Left lung (tissue), 10 donors: ENCODE results near the gene HOXD11. TPM values are rescaled to one million over a fixed set of nuclear protein-coding genes. Genes with fewer than 3 reads are reported as not detected.

Experiments used
- ATAC-seq: fragments of 200-7000 bp; cut with Tn5 transposase; one replicate; pipeline ENCODE4 v1.9.1; 2020; ENCODE audit warnings: moderate library complexity
- DNase-seq, 4 donors: peaks; one replicate each; pipeline ENCODE4 v3.0.0-alpha.2; 2013 to 2020
- H3K27ac ChIP-seq, 2 donors: fragments of 200-600 bp; sonication (generic) in 1 of 2; one replicate each; pipeline versions ENCODE4 v1.5.0 to v1.8.0; 2020 to 2021
- H3K27me3 ChIP-seq, 2 donors: fragments of 200-600 bp; sonication (generic) in 1 of 2; one replicate each; pipeline versions ENCODE4 v1.5.0 to v1.8.0; 2020 to 2021
- H3K36me3 ChIP-seq, 2 donors: fragments of 200-600 bp; sonication (generic) in 1 of 2; one replicate each; pipeline versions ENCODE4 v1.5.0 to v1.8.0; 2020 to 2021
- H3K4me1 ChIP-seq, 2 donors: fragments of 200-600 bp; one replicate each; pipeline ENCODE4 v1.8.0; 2021
- H3K4me3 ChIP-seq, 2 donors: fragments of 200-600 bp; sonication (generic) in 1 of 2; one replicate each; pipeline versions ENCODE4 v1.5.0 to v1.8.0; 2020 to 2021; ENCODE audit warnings: mild to moderate bottlenecking in 1 of 2
- H3K9me3 ChIP-seq, 2 donors: fragments of 200-600 bp; sonication (generic) in 1 of 2; one replicate each; pipeline versions ENCODE4 v1.5.0 to v1.8.0; 2020 to 2021
- intact Hi-C, 2 donors: fragments of 100-400 bp; cut with DNase I; formaldehyde crosslinking; loops; one replicate each; pipeline versions ENCODE4 v1.11.2 to v1.14.2; 2022
- polyA plus RNA-seq, 6 donors: library from polyadenylated mRNA; unstranded; fragments of 120-200 nt; gene quantifications; one replicate each; pipeline ENCODE4 v1.2.1, GENCODE V29; 2013; ENCODE audit not compliant: insufficient read length in 6 of 6
- total RNA-seq, 2 donors: library from RNA; stranded (reverse); fragmentation: NEBNext Ultra II Directional; extraction: Animal tissue kit (Norgen Biotek cat#: 25700); gene quantifications; one replicate each; pipeline ENCODE4 v1.2.1, GENCODE V29; 2021
- TF ChIP-seq, protein P1 (sequence below), 2 donors: fragments of 200-600 bp; sonication (generic) in 1 of 2; IDR thresholded peaks; one replicate each; pipeline versions ENCODE4 v1.5.0 to v1.8.0; 2021; ENCODE audit warnings: antibody characterized with exemption in 2 of 2
- donor health status: DM: no; HTN: yes; CAD: no.
- donor health status: DM: no; HTN: no; CAD: no.

Gene HOXD11
- total and polyA plus RNA-seq, 8 donors, result 0.21 to 0.51 (median 0.25) TPM; not detected in 5

DNA sequence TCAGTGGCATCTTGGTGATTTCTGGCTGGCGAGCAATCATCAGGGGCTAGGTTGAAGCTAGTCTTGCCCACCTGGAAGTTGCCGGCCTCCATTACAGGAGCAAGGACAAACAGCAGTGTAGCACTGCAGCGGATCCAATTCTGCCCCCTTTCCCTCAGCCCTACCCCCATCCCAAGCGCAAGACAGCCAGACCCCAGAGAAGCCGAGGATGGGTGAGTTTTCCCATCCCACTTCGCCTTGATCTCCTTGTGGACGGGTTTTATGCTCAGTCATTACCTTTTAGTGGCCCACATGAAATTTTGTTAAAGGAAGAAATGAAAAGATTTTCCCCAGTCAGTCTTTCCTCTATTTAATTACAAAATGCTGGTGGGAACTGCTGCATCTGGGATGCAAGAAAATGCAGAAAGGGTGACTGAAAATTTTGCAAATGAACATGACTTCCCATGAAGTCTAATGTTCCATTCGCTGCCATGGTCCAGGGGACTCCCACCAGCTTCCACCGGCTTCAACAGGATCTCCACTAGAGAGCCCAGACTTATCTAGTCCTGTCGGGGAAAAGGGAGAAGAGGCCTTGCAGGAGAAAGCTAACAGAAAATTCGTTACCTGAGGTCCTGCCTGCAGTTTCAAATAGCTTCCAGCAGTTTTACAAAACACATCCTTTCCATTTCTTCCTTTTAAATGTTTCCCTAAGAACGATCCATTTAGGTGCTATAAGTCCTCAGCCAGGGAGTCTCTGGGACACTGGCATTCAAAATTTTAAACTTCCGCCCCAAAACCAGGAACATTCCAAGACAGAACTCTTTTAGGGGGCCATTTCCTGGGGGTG is 13.5 kb downstream of the HOXD11 start:
- no peaks in the 10 kb centered on the region for H3K36me3 ChIP-seq
- TF ChIP-seq, protein P1, sequence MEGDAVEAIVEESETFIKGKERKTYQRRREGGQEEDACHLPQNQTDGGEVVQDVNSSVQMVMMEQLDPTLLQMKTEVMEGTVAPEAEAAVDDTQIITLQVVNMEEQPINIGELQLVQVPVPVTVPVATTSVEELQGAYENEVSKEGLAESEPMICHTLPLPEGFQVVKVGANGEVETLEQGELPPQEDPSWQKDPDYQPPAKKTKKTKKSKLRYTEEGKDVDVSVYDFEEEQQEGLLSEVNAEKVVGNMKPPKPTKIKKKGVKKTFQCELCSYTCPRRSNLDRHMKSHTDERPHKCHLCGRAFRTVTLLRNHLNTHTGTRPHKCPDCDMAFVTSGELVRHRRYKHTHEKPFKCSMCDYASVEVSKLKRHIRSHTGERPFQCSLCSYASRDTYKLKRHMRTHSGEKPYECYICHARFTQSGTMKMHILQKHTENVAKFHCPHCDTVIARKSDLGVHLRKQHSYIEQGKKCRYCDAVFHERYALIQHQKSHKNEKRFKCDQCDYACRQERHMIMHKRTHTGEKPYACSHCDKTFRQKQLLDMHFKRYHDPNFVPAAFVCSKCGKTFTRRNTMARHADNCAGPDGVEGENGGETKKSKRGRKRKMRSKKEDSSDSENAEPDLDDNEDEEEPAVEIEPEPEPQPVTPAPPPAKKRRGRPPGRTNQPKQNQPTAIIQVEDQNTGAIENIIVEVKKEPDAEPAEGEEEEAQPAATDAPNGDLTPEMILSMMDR (IDR thresholded peaks at IDR 0.05), result no peak
- H3K4me1 ChIP-seq, result peaks cover 0 to 20% of the 10 kb centered on the region in 2 donors
- H3K27me3 ChIP-seq, result peaks cover 99 to 100% of the 10 kb centered on the region in 2 donors
- DNase-seq (no peak), ATAC-seq (no peak)
- no peak overlapping the region for H3K27ac ChIP-seq
- H3K9me3 ChIP-seq, result no peaks in the 10 kb centered on the region
- intact Hi-C loops, result no loop called here
- H3K4me3 ChIP-seq, result no peak overlapping the region

DNA sequence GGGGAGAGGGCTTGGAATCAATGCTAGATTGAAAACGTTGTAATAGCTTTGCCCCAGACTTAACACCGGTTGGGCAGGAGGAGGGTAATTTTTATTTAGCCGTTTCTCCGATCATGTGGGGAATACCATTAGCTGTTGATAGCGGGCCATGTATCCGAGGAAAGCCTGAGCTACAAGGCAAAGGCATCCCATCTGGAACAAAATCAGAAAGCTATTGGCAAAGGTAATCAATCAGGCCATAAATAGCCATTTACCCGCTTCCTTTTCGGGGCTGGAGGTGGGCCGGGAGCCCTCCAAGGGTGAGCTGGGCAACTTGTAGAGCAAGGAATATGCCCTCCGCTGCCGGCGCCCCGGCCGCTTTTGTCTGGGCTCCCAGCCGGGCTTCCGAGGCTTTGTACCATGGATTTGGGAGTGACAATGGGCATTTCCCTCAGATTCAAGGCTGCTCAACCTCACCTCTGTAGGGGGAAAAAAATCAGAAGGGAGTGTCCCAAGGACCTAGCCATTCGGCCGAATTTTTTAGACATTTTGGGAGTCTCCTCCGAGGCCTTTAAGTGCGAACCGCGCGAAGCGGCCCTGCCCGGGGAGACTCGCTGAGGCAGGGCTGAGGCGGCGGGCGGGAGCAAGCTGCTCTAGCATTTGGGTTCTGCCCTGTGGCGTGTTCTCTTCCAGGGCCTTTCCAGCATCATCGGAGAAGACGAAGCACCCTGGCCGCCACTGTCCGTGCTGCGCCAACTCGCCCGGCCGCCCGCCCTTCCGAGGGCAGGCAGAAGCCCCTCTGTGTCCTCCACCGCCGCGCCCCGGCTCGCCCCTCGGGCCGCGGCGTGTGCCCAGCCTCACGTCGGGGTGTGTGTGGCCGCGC is 14.3 kb downstream of the HOXD11 start:
- intact Hi-C loops, result no loop called here
- H3K27me3 ChIP-seq, result peaks cover 99 to 100% of the 10 kb centered on the region in 2 donors
- TF ChIP-seq, protein P1 (IDR thresholded peaks at IDR 0.05), result no peak
- no peaks in the 10 kb centered on the region for H3K36me3 ChIP-seq
- peaks cover 0 to 20% of the 10 kb centered on the region in 2 donors for H3K4me1 ChIP-seq
- no peak overlapping the region for H3K4me3 ChIP-seq
- H3K27ac ChIP-seq, result no peak overlapping the region
- H3K9me3 ChIP-seq, result no peaks in the 10 kb centered on the region
- DNase-seq (peak in 1 of 4 donors; percentile 60), ATAC-seq (no peak)

DNA sequence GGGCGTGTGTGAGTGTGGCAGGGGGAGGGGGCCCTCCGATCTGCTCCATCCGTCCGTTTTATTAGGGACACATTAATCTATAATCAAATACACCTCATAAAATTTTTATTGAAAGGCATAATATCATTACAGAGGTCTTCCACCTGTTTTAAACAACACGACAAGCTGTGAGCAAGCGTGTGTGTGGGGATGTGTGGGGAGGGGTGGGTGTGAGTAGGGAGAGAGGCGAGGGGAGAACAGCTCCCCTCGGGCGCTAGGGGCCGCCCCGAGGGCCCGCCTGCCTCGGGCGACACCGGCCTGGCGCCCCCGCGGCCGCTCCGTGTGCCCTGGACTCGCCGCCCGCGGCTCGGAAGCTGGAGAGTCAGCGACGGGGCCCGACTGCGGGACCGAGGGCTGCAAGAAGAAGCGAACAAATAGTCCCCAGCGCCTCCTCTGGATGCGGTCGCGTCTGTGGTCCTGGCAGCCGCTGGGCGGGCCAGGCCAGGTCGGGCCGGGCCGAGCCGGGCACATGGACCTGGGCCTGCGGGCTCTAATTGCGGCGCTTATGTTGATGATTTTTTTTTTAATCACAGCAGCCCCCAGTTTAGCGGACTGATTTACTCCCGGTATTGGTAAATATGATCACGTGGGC is 15.1 kb downstream of the HOXD11 start:
- H3K4me3 ChIP-seq, result peak overlapping the region; percentile 0 to 30
- TF ChIP-seq, protein P1 (IDR thresholded peaks at IDR 0.05), result no peak
- peak in 1 of 4 donors; percentile 57 for DNase-seq
- no peak overlapping the region for H3K27ac ChIP-seq
- H3K27me3 ChIP-seq, result peaks cover 99 to 100% of the 10 kb centered on the region in 2 donors
- H3K9me3 ChIP-seq, result no peaks in the 10 kb centered on the region
- ATAC-seq, result no peak
- H3K4me1 ChIP-seq, result peaks cover 0 to 20% of the 10 kb centered on the region in 2 donors
- intact Hi-C loops, result no loop called here
- H3K36me3 ChIP-seq, result no peaks in the 10 kb centered on the region

DNA sequence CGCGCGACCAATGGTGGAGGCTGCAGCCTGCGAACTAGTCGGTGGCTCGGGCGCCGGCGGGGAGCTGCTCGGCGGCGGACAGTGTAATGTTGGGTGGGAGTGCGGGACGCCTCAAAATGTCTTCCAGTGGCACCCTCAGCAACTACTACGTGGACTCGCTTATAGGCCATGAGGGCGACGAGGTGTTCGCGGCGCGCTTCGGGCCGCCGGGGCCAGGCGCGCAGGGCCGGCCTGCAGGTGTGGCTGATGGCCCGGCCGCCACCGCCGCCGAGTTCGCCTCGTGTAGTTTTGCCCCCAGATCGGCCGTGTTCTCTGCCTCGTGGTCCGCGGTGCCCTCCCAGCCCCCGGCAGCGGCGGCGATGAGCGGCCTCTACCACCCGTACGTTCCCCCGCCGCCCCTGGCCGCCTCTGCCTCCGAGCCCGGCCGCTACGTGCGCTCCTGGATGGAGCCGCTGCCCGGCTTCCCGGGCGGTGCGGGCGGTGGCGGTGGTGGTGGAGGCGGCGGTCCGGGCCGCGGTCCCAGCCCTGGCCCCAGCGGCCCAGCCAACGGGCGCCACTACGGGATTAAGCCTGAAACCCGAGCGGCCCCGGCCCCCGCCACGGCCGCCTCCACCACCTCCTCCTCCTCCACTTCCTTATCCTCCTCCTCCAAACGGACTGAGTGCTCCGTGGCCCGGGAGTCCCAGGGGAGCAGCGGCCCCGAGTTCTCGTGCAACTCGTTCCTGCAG is 15.8 kb downstream of the HOXD11 start, which contains the start of gene HOXD9:
Gene HOXD9 (plus strand): TSS at position 37 of the 728 bp plus-strand sequence. CDS start 50 bp downstream, at position 87.
- peaks cover 96 to 100% of the 10 kb centered on the region in 2 donors for H3K27me3 ChIP-seq

More for the DNA sequence above, 15.8 kb downstream of the HOXD11 start, which contains the start of gene HOXD9:
- intact Hi-C loops, result no loop called here
- ATAC-seq (peak; percentile 36), DNase-seq (peak in 1 of 4 donors; percentile 81)
- Histone ChIP-seq H3K27ac (no peak within 1 kb of the TSS), H3K4me1 (peaks cover 0 to 20% of the 10 kb centered on the region in 2 donors), H3K36me3 (no peaks in the 10 kb centered on the region), H3K9me3 (no peaks in the 10 kb centered on the region), H3K4me3 (peak within 1 kb of the TSS; percentile 0 to 30)
- TF ChIP-seq, protein P1 (IDR thresholded peaks at IDR 0.05), result no peak
